Non-pigmented ciliary epithelial cell (primary cell): ENCODE measurements around the gene RIN3.
A peak's percentile ranks its signal among the peaks of the same experiment; 100 is the strongest.

Experiments
- DNase-seq: peaks from one replicate; pipeline ENCODE4 v3.0.0-alpha.2; 2010; ENCODE audit warnings: low read depth

RIN3 gene

GRCh38 chr14:92513204-92513965 is at the start of gene RIN3:
TSS of gene RIN3 (plus strand) at chr14:92513781. CDS start at chr14:92513933, 152 bp downstream.
- no peak for DNase-seq

GRCh38 chr14:92464156-92464555 is 49.4 kb upstream of the RIN3 start:
- DNase-seq, result no peak

- DNase-seq, result no peak
Observed at GRCh38 chr14:92464716-92465115, 48.9 kb upstream of the RIN3 start.

- DNase-seq, result no peak
Observed at GRCh38 chr14:92465353-92466055, 48.1 kb upstream of the RIN3 start.

- no peak for DNase-seq
Observed at GRCh38 chr14:92466059-92466458, 47.5 kb upstream of the RIN3 start.

GRCh38 chr14:92469515-92469914 is 44.1 kb upstream of the RIN3 start:
- no peak for DNase-seq

- no peak for DNase-seq
Observed at GRCh38 chr14:92470215-92470614, 43.4 kb upstream of the RIN3 start.

- DNase-seq, result no peak
Observed at GRCh38 chr14:92470811-92471210, 42.8 kb upstream of the RIN3 start.

GRCh38 chr14:92471919-92472318 is 41.7 kb upstream of the RIN3 start:
- peak; percentile 69 for DNase-seq

- no peak for DNase-seq
Observed at GRCh38 chr14:92472860-92473259, 40.7 kb upstream of the RIN3 start.

GRCh38 chr14:92473261-92473968 is 40.2 kb upstream of the RIN3 start:
- DNase-seq, result no peak

GRCh38 chr14:92473969-92474535 is 39.5 kb upstream of the RIN3 start:
- no peak for DNase-seq

- DNase-seq, result no peak
Observed at GRCh38 chr14:92475037-92475436, 38.5 kb upstream of the RIN3 start.

- DNase-seq, result no peak
Observed at GRCh38 chr14:92475451-92476187, 38.0 kb upstream of the RIN3 start.

GRCh38 chr14:92480856-92481255 is 32.7 kb upstream of the RIN3 start:
- no peak for DNase-seq

GRCh38 chr14:92481386-92481785 is 32.2 kb upstream of the RIN3 start:
- no peak for DNase-seq

- no peak for DNase-seq
Observed at GRCh38 chr14:92481811-92482555, 31.6 kb upstream of the RIN3 start.

GRCh38 chr14:92482621-92483319 is 30.8 kb upstream of the RIN3 start:
- DNase-seq, result no peak

GRCh38 chr14:92484132-92484823 is 29.3 kb upstream of the RIN3 start:
- no peak for DNase-seq

- DNase-seq, result no peak
Observed at GRCh38 chr14:92486881-92487280, 26.7 kb upstream of the RIN3 start.
